ENCODE results near the gene CELF4.

The CELF4 gene

DNA sequence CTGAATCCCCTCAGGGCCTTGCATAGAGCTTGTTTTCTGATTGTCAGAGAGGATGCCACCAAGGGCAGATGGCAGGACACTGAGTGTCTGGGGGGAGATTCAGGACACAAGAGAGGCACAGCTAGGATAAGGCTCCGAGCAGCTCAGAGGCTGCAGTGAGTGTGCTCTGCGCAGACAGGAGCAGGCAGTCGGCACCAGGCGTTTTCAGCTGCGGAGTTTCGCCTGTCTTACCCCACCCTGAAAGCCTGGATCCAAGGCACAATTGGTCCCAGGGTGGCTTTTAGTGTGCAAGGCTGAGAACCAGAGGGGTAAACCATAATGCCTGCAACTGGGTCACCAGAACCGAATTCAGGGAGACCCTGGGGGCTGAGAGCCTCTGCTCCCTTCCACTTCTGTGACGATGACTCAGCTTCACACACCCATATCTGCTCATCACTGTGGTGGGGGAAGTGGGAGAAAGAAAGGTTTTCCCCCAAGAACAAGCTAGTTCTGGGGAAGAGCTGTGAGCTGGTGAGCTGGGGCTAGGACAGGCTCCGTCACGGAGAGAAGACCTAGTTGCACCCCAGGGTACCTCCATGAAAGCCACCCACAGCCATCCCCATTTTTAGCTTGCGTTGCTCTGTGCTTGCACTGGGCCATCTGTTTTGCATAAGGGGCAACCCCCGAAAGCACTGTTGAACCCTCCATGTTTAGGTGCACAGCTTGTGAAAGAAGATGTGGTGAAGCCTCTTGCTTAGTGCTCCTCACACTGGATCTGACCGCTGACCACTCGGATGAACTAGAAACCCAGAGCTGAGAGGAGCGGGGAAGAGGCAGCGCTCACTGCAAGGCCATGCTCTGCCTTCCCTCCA lies 173.7 kb downstream of the CELF4 start:
- DNase-seq (ENCODE audit: low read depth, low spot score), result no peak

DNA sequence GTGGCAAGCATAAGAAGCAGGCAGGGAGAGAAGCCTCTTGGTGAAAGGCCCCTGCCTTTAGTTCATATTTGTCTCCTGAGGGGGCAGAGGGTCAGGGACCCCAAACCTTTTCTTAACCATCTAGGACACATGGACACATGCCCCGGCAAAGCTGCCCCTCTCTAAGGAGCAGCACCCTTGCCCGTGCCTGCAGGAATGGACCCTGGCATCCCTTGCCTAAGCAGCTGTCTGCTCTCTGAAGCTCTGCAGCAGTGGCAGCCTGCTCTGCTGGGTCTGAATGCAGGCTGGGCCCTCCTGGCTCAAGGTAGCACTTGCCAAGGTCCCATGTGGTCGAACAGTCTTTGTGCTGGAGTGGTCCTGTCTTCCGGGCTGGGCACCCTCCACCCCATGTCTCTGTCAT lies 174.4 kb downstream of the CELF4 start:
- no peak for DNase-seq (ENCODE audit: low read depth, low spot score)

GRCh38 chr18:37390687-37391086 lies 174.9 kb downstream of the CELF4 start:
- DNase-seq (ENCODE audit: low read depth, low spot score), result no peak

DNA sequence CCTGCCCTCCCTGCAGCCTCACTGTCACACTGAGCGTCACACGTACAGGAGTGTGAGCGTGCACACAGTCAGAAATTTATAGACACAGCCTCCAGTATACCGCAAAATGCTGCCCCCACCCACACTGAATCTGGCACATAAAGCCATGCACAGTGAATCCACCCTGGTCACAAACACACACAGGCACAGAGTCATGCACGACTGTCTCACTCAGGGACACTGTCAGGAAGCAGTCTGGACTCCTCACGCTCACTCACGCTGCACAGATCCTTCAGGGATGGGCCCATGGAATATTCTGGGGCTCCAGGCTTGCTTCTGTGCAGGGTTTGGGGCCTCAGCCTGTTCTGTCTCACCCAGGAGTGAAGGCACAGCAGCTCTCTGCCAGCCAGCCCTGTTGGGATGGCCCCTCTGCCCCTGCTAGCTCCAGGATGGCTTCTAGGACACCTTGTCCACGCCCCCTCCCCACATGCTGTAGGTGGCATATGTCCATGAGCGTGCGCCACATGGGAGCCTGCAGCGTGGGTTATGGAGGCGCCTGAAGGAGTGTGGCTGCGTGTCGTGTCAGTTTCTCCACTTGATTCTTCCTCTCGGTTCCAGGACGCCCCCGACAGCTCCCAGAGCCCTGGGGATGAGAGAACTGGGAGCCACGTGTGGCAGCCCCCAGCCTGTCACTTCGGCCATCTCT lies 175.8 kb downstream of the CELF4 start:
- DNase-seq (ENCODE audit: low read depth, low spot score), result no peak

DNA sequence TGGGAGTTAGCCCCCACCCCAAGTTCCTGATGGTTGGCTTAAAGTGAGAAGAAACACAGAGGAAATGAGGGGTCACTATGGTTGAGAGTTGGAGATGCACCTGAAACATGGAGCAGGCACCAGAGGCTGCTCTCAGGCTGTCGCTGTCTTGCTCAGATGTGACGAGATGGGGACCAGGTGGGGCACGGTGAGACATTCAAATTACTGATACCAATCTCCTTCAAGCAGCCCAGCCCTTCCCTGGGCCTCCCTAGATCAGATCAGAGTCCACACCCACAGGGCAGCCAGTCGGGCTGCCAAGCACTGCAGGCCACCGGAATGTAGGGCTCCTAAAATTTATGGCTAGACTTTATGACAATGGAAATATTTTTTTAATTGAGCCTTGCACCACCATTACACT lies 176.6 kb downstream of the CELF4 start:
- DNase-seq (ENCODE audit: low read depth, low spot score), result no peak

DNA sequence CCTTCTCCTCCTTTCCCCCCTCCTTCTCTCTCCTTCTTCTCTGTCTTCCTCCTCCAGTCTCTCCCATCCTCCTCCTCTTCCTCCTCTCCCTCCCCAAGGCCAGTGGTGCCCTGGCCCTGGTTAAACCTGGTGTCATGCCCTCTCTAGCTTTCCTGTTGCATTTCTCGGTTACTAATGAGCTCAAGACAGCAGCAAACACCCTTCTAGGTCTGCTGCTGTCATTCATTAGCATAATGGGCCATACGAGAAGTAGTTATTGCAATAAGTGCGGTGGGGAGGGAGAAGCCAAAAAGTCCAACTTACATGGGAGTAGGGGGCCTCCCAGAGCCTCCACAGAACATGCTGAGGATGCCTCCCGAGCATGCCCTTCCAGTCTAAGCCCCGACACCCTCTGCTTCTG lies 177.2 kb downstream of the CELF4 start:
- no peak for DNase-seq (ENCODE audit: low read depth, low spot score)

GRCh38 chr18:37385846-37386778 lies 179.5 kb downstream of the CELF4 start:
- DNase-seq (ENCODE audit: low read depth, low spot score), result no peak

DNA sequence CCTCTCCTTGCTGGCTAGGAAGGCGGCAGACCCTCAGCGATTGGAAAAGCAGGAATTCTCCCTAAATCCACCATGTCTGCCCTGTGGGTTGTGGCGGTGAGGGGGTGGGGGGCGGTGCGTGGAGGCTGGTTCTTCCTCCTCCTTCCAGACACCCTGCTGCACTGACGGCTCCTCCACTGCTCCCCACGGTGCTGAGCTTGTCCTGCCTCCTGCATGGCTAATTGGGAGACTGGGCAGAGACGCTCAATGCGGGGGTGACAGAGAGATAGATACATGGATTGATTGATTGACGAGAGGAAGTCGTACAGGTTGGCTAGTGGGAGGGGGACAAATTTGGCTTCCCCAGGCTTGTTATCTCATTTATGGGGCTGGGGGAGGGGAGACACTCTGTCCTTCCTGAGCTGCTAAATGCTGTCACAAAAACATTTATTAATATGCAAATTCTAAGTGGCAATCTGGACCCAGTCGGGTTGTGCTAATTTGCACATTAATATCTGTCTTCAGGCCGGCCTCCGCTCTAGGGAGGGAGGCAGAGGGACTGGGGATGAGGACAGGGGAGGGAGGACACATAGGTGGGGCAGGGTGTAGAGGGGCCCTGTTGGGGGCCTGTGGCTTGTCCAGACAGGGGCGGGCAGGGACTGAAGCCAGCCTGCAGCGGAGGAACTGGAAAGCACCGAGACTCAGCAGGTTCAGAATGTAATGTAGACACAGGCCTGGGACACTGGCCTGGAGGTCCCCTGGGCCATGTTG lies 181.6 kb downstream of the CELF4 start:
- no peak for DNase-seq (ENCODE audit: low read depth, low spot score)

DNA sequence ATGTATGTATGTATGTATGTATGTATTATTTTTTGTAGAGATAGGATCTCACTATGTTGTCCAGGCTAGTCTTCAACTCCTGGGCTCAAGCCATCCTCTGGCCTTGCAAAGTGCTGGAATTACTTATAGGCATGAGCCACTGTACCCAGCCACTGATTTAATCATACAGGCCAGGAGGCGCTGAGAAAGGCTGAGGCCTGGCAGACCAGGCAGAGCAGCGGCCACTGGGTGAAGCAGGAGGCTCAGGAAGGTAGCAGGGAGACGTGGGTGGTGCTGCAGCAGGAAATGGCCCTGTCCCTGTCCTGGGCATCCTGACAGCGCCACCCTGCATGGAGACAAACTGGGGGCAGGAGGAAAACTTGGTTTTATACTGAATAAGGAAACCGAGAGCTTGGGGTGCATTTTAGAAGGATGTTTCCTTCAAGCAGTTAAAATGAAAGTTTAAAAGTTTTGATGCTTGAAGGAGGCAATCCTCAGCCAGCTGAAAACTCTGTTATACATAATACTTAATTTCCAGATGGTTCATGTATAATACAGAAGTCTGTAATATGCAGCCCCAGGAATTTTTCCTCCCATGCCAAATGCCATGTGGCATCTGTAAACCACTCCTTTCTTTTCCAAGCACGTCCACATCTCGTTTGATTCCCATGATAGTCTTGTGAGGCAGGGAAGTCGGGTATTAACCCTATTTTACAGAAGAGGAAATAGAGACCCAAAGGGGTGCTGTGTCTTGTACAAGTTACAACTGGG lies 182.4 kb downstream of the CELF4 start:
- no peak for DNase-seq (ENCODE audit: low read depth, low spot score)

- no peak for DNase-seq (ENCODE audit: low read depth, low spot score)
Measured at GRCh38 chr18:37381554-37381953, 184.0 kb downstream of the CELF4 start.

DNA sequence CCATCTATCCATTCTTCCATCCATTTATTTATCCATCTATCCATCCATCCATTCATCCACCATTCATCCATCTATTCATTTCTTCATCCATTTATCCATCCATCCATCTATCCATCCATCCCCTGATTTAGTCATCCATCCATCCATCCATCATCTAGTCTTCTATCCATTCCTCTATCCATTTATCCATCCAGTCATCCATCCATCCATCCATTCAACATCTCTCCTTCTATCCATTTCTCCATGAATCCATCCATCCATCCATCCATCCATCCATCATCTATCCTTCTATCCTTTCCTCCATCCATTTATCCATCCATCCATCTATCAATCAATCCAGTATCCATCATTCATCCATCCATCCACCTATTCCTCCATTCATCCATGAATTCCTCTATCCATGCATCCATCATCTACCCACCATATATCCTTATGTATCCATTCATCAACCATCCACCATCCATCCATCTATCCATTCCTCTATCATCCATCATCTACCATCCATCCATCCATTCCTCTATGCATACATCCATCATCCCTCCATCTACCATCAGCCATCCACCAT lies 185.0 kb downstream of the CELF4 start:
- no peak for DNase-seq (ENCODE audit: low read depth, low spot score)

GRCh38 chr18:37378336-37379010 lies 187.1 kb downstream of the CELF4 start:
- no peak for DNase-seq (ENCODE audit: low read depth, low spot score)

- DNase-seq (ENCODE audit: low read depth, low spot score), result no peak
Measured at GRCh38 chr18:37375181-37375580, 190.4 kb downstream of the CELF4 start.

DNA sequence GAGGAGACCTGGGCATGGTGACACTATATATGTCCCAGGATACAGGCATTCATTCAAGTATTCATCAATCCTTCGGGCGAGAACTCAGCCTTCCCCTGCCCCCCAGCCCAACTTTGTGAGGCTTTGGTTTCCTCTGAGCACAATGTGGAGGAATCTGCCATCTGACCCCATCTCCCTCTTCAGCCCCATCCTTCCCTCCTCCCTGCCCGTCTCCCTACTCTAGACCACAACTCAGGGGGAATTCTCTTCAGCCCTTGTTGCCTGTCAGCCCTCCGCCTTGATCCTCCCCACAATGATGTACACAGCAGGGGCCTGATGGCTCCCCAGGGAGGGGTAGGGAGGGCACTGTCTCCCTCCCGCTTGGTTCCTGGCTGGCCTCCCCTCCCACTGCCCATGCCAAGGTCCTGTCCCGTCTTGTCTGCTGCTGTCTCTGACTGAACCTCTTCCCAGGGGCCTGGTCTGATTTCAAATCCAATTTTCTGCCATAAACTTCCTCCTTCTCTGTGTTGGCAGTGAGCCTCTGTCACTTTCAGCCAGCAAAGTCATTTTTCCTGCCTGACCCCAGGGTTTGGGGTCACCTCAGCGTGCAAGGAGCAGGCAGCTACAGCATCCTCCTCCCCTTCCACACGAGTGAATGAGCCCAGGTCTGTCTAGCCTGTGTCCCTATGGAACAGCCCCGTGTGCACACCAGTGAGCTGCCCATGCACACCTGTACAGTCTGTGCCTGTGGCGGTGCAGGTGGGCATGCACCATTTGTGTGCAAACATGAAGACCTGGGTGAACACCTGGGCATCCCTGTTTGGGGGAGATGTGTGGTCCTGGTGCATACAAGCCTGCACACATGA lies 197.3 kb downstream of the CELF4 start:
- DNase-seq (ENCODE audit: low read depth, low spot score), result no peak

GRCh38 chr18:37364237-37364636 lies 201.4 kb downstream of the CELF4 start:
- DNase-seq (ENCODE audit: low read depth, low spot score), result no peak

GRCh38 chr18:37362158-37362890 lies 203.3 kb downstream of the CELF4 start:
- DNase-seq (ENCODE audit: low read depth, low spot score), result no peak

DNA sequence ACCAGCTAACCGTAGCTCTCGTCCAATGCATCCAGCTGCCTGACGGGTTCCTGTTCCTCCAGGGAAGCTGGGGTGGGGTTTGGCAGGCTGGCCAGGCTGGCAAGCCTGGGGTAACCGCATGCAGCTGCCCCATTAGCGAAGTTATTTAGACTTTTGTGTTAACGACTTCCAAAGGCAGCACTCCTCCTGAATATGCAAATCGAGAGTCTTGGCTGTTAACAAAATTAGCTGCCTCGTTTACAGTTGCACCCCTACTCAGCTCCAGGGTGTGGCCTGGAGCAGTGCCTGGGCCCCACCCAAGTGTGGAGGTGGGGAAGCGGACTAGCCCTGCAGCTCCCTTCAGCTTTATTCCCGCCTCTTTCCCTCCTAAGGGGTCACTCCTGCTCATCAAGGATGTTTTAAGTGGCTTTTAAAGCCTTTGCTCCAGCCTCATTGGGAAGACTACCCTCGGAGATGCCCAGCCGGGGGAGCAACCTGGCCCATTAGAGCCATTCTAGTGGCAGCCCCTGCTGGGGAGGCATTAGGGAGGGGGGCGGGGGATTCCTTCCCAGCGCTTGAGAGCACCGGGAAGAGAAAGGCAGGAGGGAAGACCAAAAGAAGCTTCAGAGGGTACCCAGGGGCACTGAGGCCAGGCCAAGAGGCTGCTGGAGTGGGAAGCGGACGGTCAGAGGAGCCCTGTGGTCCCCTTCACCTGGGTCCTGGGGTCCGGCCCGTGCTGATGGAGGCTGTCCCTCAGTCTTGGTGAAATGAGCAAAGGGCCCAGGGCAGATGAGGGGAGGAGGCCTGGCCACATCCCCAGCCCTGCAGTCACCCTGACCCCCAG lies 204.1 kb downstream of the CELF4 start:
- no peak for DNase-seq (ENCODE audit: low read depth, low spot score)

Data from activated naive CD8-positive, alpha-beta T cell treated with anti-CD3 and anti-CD28 coated beads, Interleukin-2, amount 50 U/mL, for 16 hours (primary cell).